Measurements from ENCODE around the gene GCNT2. TPM values are rescaled to one million over a fixed set of nuclear protein-coding genes. Genes with fewer than 3 reads are reported as not detected.
A peak's percentile ranks its signal among the peaks of the same experiment; 100 is the strongest.
"Not testable (repeated sequence)": the region's sequence is repeated elsewhere in the genome, so short reads cannot be mapped to it uniquely, and the experiment has no call there.

GCNT2 gene
- polyA plus RNA-seq, 1 donor from 2014 or later = 6.0 TPM

- Mint-ChIP-seq H3K27ac (peak overlapping the region in 1 of 3 donors; percentile 81), H3K9me3 (no peaks in the 10 kb centered on the region), H3K4me1 (peaks cover 8 to 17% (median 17%) of the 10 kb centered on the region in 3 donors), H3K36me3 (peaks cover 14% of the 10 kb centered on the region), H3K4me3 (no peak overlapping the region), H3K27me3 (no peaks in the 10 kb centered on the region)
Observed at GRCh38 chr6:10567256-10568026, 46.3 kb downstream of the GCNT2 start.

DNA sequence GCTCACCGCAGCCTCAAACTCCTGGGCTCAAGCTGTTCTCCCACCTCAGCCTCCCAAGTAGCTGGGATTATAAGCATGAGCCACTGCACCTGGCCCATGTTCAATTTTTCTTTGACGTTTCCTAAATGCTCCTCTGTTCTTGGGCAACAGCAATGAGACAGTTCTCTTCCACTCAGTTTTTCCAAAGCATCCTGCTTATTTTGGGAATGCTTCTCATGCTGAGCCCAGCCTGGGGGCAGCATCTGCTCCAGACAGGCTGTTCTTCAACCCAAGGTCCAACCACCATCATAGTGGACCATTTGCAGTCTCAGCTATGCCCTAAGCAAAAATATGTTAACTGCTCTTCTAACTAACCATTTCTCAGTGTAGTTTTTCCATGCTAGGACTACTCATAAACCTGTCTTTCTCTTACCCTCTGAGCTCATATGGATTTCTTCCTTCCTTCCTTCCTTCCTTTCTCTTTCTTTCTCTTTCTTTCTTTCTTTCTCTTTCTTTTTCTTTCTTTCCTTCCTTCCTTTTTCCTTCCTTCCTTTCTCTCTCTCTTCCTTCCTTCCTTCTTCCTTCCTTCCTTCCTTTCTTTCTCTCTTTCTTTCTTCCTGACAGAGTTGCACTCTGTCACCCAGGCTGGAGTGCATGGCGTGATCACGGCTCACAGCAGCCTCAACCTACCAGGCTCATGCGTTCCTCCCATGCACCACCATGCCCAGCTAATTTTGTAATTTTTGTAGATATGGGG, 48.4 kb downstream of the GCNT2 start:
- peaks cover 14% of the 10 kb centered on the region for H3K36me3 Mint-ChIP-seq
- H3K27me3 Mint-ChIP-seq = no peaks in the 10 kb centered on the region
- no peak overlapping the region for H3K27ac Mint-ChIP-seq
- H3K9me3 Mint-ChIP-seq = no peaks in the 10 kb centered on the region
- peaks cover 8 to 21% (median 17%) of the 10 kb centered on the region in 3 donors for H3K4me1 Mint-ChIP-seq
- no peak overlapping the region for H3K4me3 Mint-ChIP-seq

GRCh38 chr6:10575519-10575918, 54.4 kb downstream of the GCNT2 start:
- H3K4me1 Mint-ChIP-seq = peaks cover 2 to 14% (median 4%) of the 10 kb centered on the region in 3 donors
- not testable (repeated sequence) for H3K36me3 Mint-ChIP-seq, H3K27me3 Mint-ChIP-seq, H3K4me3 Mint-ChIP-seq, H3K9me3 Mint-ChIP-seq, H3K27ac Mint-ChIP-seq

- no peak overlapping the region for H3K27ac Mint-ChIP-seq
- no peak overlapping the region for H3K4me3 Mint-ChIP-seq
- H3K9me3 Mint-ChIP-seq = no peaks in the 10 kb centered on the region
- no peaks in the 10 kb centered on the region for H3K27me3 Mint-ChIP-seq
- peaks cover 5% of the 10 kb centered on the region for H3K36me3 Mint-ChIP-seq
- H3K4me1 Mint-ChIP-seq = peaks cover 2 to 9% (median 8%) of the 10 kb centered on the region in 3 donors
Observed at GRCh38 chr6:10576226-10576625, 55.1 kb downstream of the GCNT2 start.

- no peaks in the 10 kb centered on the region for H3K9me3 Mint-ChIP-seq
- H3K27me3 Mint-ChIP-seq = no peaks in the 10 kb centered on the region
- no peak overlapping the region for H3K4me3 Mint-ChIP-seq
- H3K4me1 Mint-ChIP-seq = peaks cover 2 to 9% (median 9%) of the 10 kb centered on the region in 3 donors
- no peak overlapping the region for H3K27ac Mint-ChIP-seq
- H3K36me3 Mint-ChIP-seq = peaks cover 5% of the 10 kb centered on the region
Observed at GRCh38 chr6:10577112-10577511, 56.0 kb downstream of the GCNT2 start.

DNA sequence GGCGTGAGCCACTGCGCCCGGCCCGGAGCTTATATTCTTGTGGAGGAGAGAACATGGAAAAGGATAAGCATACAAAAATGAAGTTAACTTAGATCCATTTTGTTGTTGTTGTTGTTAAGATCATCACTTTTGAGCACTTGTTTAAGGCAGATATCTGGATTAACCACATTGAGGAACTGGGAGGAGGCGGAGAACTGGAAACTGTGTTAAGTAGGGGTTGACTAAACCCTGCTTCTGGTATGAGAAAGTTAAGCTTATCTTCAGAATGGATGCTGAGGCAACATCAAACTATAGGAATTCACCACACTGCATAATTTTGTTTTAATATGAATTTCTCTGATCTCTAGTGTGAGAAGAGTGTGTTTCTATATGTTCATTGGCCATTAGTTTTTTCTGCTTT, 57.6 kb downstream of the GCNT2 start:
- H3K4me3 Mint-ChIP-seq = no peak overlapping the region
- peak overlapping the region in 1 of 3 donors; percentile 59 for H3K27ac Mint-ChIP-seq
- H3K9me3 Mint-ChIP-seq = no peaks in the 10 kb centered on the region
- peaks cover 5% of the 10 kb centered on the region for H3K36me3 Mint-ChIP-seq
- H3K4me1 Mint-ChIP-seq = peaks cover 2 to 9% (median 9%) of the 10 kb centered on the region in 3 donors
- no peaks in the 10 kb centered on the region for H3K27me3 Mint-ChIP-seq

DNA sequence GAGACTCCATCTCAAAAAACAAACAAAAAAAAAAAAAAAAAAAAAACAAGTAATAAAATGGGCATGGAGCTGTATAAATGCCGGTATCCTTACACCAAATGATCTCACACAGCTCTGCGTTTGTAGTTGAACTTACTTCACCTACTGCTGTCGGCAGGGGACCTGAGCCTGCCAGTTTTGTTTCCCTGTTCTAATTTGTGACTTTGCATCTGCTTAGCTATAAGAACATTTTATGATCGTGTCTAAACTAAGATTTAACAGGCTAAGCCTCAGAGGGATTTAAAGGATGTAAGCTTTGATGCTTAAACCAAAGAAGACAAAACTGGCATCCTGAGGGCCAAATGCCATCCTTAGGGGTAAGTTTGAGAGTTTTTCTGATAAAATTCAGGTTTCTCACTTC, 58.7 kb downstream of the GCNT2 start:
- Mint-ChIP-seq H3K9me3 (no peaks in the 10 kb centered on the region), H3K4me3 (no peak overlapping the region), H3K27me3 (no peaks in the 10 kb centered on the region), H3K27ac (no peak overlapping the region), H3K4me1 (peaks cover under 1 to 11% (median 4%) of the 10 kb centered on the region in 3 donors), H3K36me3 (peaks cover 7% of the 10 kb centered on the region)

DNA sequence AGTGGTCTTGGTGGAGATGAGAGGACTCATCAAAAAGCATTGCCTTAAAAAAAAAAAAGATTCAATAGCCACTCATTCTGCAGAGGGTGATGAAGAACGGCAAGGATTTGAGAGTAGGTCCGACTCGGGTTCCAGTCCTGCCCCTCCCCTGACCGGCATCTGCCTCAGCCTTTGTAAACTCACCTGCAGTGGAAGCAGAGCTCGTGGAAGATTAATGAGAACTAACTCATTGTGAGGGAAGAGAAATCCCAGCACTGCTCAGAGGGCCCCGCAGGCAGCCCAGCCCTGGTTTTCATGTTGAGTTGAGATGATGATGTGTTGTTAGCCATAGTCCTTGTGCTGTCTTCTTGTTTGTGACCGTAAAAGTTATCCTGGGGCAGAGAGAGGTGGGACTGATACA, 59.4 kb downstream of the GCNT2 start:
- H3K27ac Mint-ChIP-seq = no peak overlapping the region
- no peak overlapping the region for H3K4me3 Mint-ChIP-seq
- H3K36me3 Mint-ChIP-seq = peaks cover 7% of the 10 kb centered on the region
- no peaks in the 10 kb centered on the region for H3K27me3 Mint-ChIP-seq
- no peaks in the 10 kb centered on the region for H3K9me3 Mint-ChIP-seq
- peaks cover 1 to 14% (median 4%) of the 10 kb centered on the region in 3 donors for H3K4me1 Mint-ChIP-seq

GRCh38 chr6:10581402-10581801, 60.3 kb downstream of the GCNT2 start:
- not testable (repeated sequence) for H3K36me3 Mint-ChIP-seq, H3K9me3 Mint-ChIP-seq, H3K27me3 Mint-ChIP-seq, H3K4me3 Mint-ChIP-seq
- H3K27ac Mint-ChIP-seq = peak overlapping the region in 1 of 3 donors; percentile 20
- H3K4me1 Mint-ChIP-seq = peaks cover 1 to 18% (median 2%) of the 10 kb centered on the region in 3 donors

DNA sequence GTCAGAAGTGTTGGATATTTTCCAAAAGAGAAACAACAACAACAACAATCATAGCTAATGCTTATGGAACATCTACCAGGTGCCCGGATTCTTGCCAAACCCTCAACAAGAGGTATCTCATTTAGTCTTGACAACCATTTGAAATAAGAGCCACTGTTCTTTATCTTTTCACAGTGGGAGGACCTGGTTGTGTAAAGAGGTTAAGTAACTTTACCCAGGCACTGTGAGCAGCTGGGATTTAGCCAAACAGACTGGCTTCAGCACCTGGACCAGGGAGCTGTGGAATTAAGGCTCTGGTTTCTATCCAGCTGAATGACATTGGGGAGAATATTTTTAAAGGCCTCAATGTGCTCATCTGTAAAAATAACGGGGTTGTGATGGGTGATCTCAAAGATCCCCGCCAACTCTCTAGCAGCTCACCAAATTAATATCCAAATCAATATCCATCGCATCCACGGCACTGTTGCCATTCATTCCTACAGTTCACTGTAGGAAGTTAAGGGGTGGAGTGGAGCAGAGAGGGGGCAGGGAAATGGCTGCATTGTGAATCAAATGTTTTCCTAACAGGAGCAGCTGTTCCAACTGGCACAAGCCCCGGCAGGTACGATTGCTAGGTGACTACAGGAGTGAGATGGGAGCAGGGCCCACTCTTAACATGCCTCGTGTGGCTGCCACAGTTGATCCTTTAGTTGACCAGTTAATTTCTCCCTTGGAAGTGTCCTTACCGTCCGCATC, 61.8 kb downstream of the GCNT2 start:
- H3K4me3 Mint-ChIP-seq = peak overlapping the region in 1 of 4 donors; percentile 61

GRCh38 chr6:10583509-10583901, 62.4 kb downstream of the GCNT2 start:
- Mint-ChIP-seq H3K4me3 (peak overlapping the region in 1 of 4 donors; percentile 61), H3K36me3 (peaks cover 4% of the 10 kb centered on the region), H3K27me3 (no peaks in the 10 kb centered on the region), H3K4me1 (peaks cover 0 to 19% (median 3%) of the 10 kb centered on the region in 3 donors), H3K27ac (no peak overlapping the region), H3K9me3 (no peaks in the 10 kb centered on the region)

More for the DNA sequence above, 61.8 kb downstream of the GCNT2 start:
- no peaks in the 10 kb centered on the region for H3K27me3 Mint-ChIP-seq
- H3K4me1 Mint-ChIP-seq = peaks cover 0 to 19% (median 3%) of the 10 kb centered on the region in 3 donors
- H3K27ac Mint-ChIP-seq = no peak overlapping the region
- H3K36me3 Mint-ChIP-seq = peaks cover 4% of the 10 kb centered on the region
- no peaks in the 10 kb centered on the region for H3K9me3 Mint-ChIP-seq

- H3K4me1 Mint-ChIP-seq = peaks cover 0 to 19% (median 3%) of the 10 kb centered on the region in 3 donors
- H3K27me3 Mint-ChIP-seq = no peaks in the 10 kb centered on the region
- no peaks in the 10 kb centered on the region for H3K9me3 Mint-ChIP-seq
- H3K36me3 Mint-ChIP-seq = peaks cover 4% of the 10 kb centered on the region
- no peak overlapping the region for H3K27ac Mint-ChIP-seq
- H3K4me3 Mint-ChIP-seq = no peak overlapping the region
Observed at GRCh38 chr6:10584607-10585006, 63.5 kb downstream of the GCNT2 start.

DNA sequence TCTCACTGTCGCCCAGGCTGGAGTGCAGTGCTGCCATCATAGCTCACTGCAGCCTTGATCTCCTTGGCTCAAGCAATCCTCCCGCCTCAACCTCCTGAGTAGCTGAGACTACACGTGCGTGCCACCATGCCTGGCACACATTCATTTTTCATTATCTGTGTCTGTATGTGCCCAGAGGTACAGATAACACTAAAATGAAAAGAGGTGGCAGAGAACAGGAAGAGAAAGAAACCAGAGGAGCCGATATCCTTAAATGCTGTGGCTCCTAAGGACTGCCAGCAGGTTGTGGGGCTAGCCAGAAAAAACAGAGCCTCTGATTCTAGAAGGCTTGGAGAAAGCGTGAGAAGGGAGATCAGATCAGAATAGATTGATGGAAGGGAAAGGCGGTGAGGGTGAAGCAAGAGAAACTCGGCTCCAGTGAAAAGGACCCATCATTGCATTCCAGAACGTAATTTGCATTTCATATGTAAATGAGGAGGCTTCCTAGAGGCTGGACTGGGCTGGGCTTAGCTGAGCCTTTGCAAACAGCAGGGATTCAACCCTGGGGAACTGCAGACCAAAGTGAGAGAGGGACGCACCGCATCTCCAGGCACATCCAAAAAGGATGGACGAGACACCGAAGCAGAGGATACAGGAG, 64.2 kb downstream of the GCNT2 start:
- Mint-ChIP-seq H3K4me3 (no peak overlapping the region), H3K27ac (no peak overlapping the region), H3K27me3 (no peaks in the 10 kb centered on the region), H3K36me3 (peaks cover 5% of the 10 kb centered on the region), H3K9me3 (no peaks in the 10 kb centered on the region), H3K4me1 (peaks cover 0 to 17% (median 3%) of the 10 kb centered on the region in 3 donors)

DNA sequence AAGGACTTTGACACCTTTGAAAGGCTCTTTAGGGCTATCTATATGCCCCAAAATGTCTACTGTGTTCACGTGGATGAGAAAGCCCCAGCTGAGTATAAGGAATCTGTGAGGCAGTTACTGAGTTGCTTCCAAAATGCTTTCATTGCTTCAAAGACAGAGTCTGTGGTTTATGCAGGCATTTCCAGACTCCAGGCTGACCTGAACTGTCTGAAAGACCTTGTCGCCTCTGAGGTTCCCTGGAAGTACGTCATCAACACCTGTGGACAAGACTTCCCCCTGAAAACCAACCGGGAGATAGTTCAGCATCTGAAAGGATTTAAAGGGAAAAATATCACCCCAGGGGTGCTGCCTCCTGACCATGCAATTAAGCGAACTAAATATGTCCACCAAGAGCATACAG, 65.2 kb downstream of the GCNT2 start:
- Mint-ChIP-seq H3K27me3 (no peaks in the 10 kb centered on the region), H3K9me3 (no peaks in the 10 kb centered on the region), H3K4me1 (peaks cover 0 to 20% (median 3%) of the 10 kb centered on the region in 3 donors), H3K36me3 (peaks cover 4% of the 10 kb centered on the region), H3K27ac (peak overlapping the region in 1 of 3 donors; percentile 11), H3K4me3 (no peak overlapping the region)
